ENCODE data around the gene NEXN. TPM values are rescaled to one million over a fixed set of nuclear protein-coding genes. Genes with fewer than 3 reads are reported as not detected.

NEXN gene
- total RNA-seq, 2 experiments from 2014 or later = not detected

GRCh38 chr1:77987919-77988318 is 99.5 kb downstream of the NEXN start:
- Histone ChIP-seq H3K4me2 (ENCODE audit: low read length) (no peak overlapping the region), H2AFZ (ENCODE audit: low read length) (no peak overlapping the region), H3K4me3 (ENCODE audit: low read depth, low read length, poor library complexity, severe bottlenecking) (no peak overlapping the region), H3K27ac (ENCODE audit: low read depth, low read length, poor library complexity, severe bottlenecking) (no peak overlapping the region), H3K4me1 (ENCODE audit: insufficient read depth, low read length, poor library complexity, severe bottlenecking) (no peaks in the 10 kb centered on the region), H4K20me1 (ENCODE audit: insufficient read depth, low read length) (peaks cover 15% of the 10 kb centered on the region; the same call in 1 of the 2 replicates), H3K79me2 (ENCODE audit: insufficient read depth, low read depth, low read length) (peaks cover 42% of the 10 kb centered on the region), H3K36me3 (ENCODE audit: insufficient read depth, low read length) (peaks cover 51% of the 10 kb centered on the region), H3K9me3 (ENCODE audit: low read length) (no peaks in the 10 kb centered on the region), H3K9me2 (ENCODE audit: insufficient read depth, low read length) (no peaks in the 10 kb centered on the region)
- DNase-seq (ENCODE audit: low spot score) = no peak
- TF ChIP-seq, protein P1, sequence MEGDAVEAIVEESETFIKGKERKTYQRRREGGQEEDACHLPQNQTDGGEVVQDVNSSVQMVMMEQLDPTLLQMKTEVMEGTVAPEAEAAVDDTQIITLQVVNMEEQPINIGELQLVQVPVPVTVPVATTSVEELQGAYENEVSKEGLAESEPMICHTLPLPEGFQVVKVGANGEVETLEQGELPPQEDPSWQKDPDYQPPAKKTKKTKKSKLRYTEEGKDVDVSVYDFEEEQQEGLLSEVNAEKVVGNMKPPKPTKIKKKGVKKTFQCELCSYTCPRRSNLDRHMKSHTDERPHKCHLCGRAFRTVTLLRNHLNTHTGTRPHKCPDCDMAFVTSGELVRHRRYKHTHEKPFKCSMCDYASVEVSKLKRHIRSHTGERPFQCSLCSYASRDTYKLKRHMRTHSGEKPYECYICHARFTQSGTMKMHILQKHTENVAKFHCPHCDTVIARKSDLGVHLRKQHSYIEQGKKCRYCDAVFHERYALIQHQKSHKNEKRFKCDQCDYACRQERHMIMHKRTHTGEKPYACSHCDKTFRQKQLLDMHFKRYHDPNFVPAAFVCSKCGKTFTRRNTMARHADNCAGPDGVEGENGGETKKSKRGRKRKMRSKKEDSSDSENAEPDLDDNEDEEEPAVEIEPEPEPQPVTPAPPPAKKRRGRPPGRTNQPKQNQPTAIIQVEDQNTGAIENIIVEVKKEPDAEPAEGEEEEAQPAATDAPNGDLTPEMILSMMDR (conservative IDR thresholded peaks at IDR 0.05; ENCODE audit: low read length) = no peak
- no peak for TF ChIP-seq EZH2phosphoT487 (IDR thresholded peaks at IDR 0.05; ENCODE audit: borderline replicate concordance, low read depth, low read length)
- CTCF ChIA-PET (ENCODE audit: unreplicated experiment) = no interaction called here
- POLR2A ChIA-PET = interaction anchor here (0.7 to 1.2 kb wide), 3 partner anchors 9 to 101 kb away, joined by 3 read pairs; partner anchors contain the start of gene FUBP1
- intact Hi-C loops (cut with micrococcal nuclease; ENCODE audit: unreplicated experiment) = loop anchor here (10.0 kb wide), 1 partner anchor 163 kb away; no protein-coding TSS in a partner anchor
- BruUV-seq (replicated peaks) = no TSS peak

DNA sequence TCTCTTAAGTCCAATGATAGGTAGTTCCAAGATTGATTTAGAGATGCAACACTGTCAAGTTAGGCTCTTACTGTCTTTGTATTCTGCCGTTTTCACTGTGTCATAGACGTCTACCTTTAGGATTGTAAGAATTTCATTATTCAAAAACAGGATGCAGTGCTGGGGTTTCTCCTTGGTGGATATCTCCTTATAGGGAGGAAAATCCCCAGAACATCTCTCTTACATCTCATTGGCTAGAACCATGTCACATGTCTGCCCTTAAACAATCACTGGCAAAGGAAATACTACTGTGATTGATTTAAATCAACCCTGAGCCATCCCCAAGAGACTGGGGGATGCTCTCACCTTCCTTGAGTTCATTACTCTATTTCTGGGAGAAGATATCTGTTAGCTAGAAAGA is 101.3 kb downstream of the NEXN start:
- no peaks in the 10 kb centered on the region for H3K9me3 ChIP-seq (ENCODE audit: low read length)
- POLR2A ChIA-PET = interaction anchor here (0.6 to 3.6 kb wide), 3 partner anchors 8 to 308 kb away, joined by 4 to 43 read pairs (median 10); partner anchors contain the start of gene DNAJB4
- H4K20me1 ChIP-seq (ENCODE audit: insufficient read depth, low read length) = 0 out of 2 replicates have a peak, but pooled peaks cover 10% of the 10 kb centered on the region
- DNase-seq (ENCODE audit: low spot score) = no peak
- intact Hi-C loops (cut with micrococcal nuclease; ENCODE audit: unreplicated experiment) = loop anchor here (10.0 kb wide), 1 partner anchor 165 kb away; no protein-coding TSS in a partner anchor
- H3K79me2 ChIP-seq (ENCODE audit: insufficient read depth, low read depth, low read length) = peaks cover 40% of the 10 kb centered on the region; the same call in 1 of the 2 replicates
- no peaks in the 10 kb centered on the region for H3K9me2 ChIP-seq (ENCODE audit: insufficient read depth, low read length)
- no peak overlapping the region for H3K27ac ChIP-seq (ENCODE audit: low read depth, low read length, poor library complexity, severe bottlenecking)
- CTCF ChIA-PET (ENCODE audit: unreplicated experiment) = no interaction called here
- no peak overlapping the region for H3K4me3 ChIP-seq (ENCODE audit: low read depth, low read length, poor library complexity, severe bottlenecking)
- H2AFZ ChIP-seq (ENCODE audit: low read length) = no peak overlapping the region
- TF ChIP-seq, protein P1 (conservative IDR thresholded peaks at IDR 0.05; ENCODE audit: low read length) = no peak
- no peak for TF ChIP-seq EZH2phosphoT487 (IDR thresholded peaks at IDR 0.05; ENCODE audit: borderline replicate concordance, low read depth, low read length)
- H3K4me2 ChIP-seq (ENCODE audit: low read length) = no peak overlapping the region
- no TSS peak for BruUV-seq (replicated peaks)
- H3K4me1 ChIP-seq (ENCODE audit: insufficient read depth, low read length, poor library complexity, severe bottlenecking) = no peaks in the 10 kb centered on the region
- peaks cover 57% of the 10 kb centered on the region for H3K36me3 ChIP-seq (ENCODE audit: insufficient read depth, low read length)

- no TSS peak for BruUV-seq (replicated peaks)
- Histone ChIP-seq H3K36me3 (ENCODE audit: insufficient read depth, low read length) (peaks cover 57% of the 10 kb centered on the region), H3K79me2 (ENCODE audit: insufficient read depth, low read depth, low read length) (peaks cover 37% of the 10 kb centered on the region; the same call in 1 of the 2 replicates), H4K20me1 (ENCODE audit: insufficient read depth, low read length) (0 out of 2 replicates have a peak, but pooled peaks cover 6% of the 10 kb centered on the region), H2AFZ (ENCODE audit: low read length) (no peak overlapping the region), H3K9me2 (ENCODE audit: insufficient read depth, low read length) (no peaks in the 10 kb centered on the region), H3K4me3 (ENCODE audit: low read depth, low read length, poor library complexity, severe bottlenecking) (no peak overlapping the region), H3K4me1 (ENCODE audit: insufficient read depth, low read length, poor library complexity, severe bottlenecking) (no peaks in the 10 kb centered on the region), H3K9me3 (ENCODE audit: low read length) (no peaks in the 10 kb centered on the region), H3K4me2 (ENCODE audit: low read length) (no peak overlapping the region), H3K27ac (ENCODE audit: low read depth, low read length, poor library complexity, severe bottlenecking) (no peak overlapping the region)
- ChIA-PET POLR2A (interaction anchor here (1.7 to 3.6 kb wide), 3 partner anchors 9 to 13 kb away, joined by 7 to 43 read pairs (median 10); partner anchors contain the start of gene DNAJB4), CTCF (ENCODE audit: unreplicated experiment) (interaction anchor here (1.6 kb wide), 1 partner anchor 12 kb away, joined by 3 read pairs; no protein-coding TSS in a partner anchor)
- intact Hi-C loops (cut with micrococcal nuclease; ENCODE audit: unreplicated experiment) = no loop called here
- TF ChIP-seq EZH2phosphoT487 (IDR thresholded peaks at IDR 0.05; ENCODE audit: borderline replicate concordance, low read depth, low read length) = no peak
- DNase-seq (ENCODE audit: low spot score) = no peak
Observed at GRCh38 chr1:77990629-77991204, 102.3 kb downstream of the NEXN start.

Data from OCI-LY7 (cell line).